Brain microvascular endothelial cell (primary cell): ENCODE data around the gene MC1R.

Experiments used
- DNase-seq: peaks from one replicate; pipeline ENCODE4 v3.0.0-alpha.2; 2020
- H3K27ac ChIP-seq: fragments of 250-450 bp; sonication (Bioruptor Pico); 2 replicates; pipeline ENCODE4 v1.5.1; 2020; ENCODE audit warnings: mild to moderate bottlenecking, moderate library complexity
- H3K27me3 ChIP-seq: fragments of 250-450 bp; sonication (Bioruptor Pico); replicated peaks from 2 replicates; pipeline ENCODE4 v1.5.1; 2020; ENCODE audit warnings: mild to moderate bottlenecking
- H3K36me3 ChIP-seq: fragments of 250-450 bp; sonication (Bioruptor Pico); replicated peaks from 2 replicates; pipeline ENCODE4 v1.5.1; 2020; ENCODE audit warnings: mild to moderate bottlenecking
- H3K4me3 ChIP-seq: 2 replicates; pipeline ENCODE4 v1.5.1; 2011; ENCODE audit warnings: low read depth, mild to moderate bottlenecking, control low read depth, low read length, moderate library complexity
- in situ Hi-C: cut with HindIII; loops from 2 replicates; pipeline ENCODE4 v1.10.0; 2017; ENCODE audit warnings: low sequenced_read_pairs, low pct_ligation_motif_present
- TF ChIP-seq, protein P1 (sequence below): IDR thresholded peaks from 2 replicates; pipeline ENCODE4 v1.5.1; 2011; ENCODE audit warnings: low read depth, mild to moderate bottlenecking, moderate library complexity, low read length, control low read depth, inconsistent platforms; ENCODE audit errors: missing control alignments

Gene MC1R

DNA sequence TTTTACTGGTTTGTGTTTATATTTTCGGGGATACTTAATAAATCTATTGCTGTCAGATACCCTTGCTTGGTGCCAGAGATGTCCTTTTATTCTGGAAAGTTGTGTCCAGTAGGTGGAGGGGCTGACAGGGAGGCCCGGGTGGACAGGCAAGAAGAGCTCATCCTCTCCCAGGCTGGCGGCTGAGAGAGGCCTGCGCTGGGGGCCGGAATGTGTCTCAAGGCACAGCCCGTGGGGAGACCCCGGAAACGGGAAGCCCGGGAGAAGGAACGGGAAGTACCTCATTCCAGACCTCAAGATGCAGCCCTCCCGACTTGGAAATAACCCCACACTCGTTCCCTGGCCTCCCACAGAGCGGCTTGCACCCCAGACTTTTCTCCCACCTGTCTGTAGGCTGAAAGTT is 17.4 kb downstream of the MC1R start:
- H3K27ac ChIP-seq = no peak overlapping the region
- no peak overlapping the region for H3K4me3 ChIP-seq
- H3K27me3 ChIP-seq = no peaks in the 10 kb centered on the region
- no peak for DNase-seq
- in situ Hi-C loops = no loop called here
- peaks cover 56% of the 10 kb centered on the region for H3K36me3 ChIP-seq
- TF ChIP-seq, protein P1, sequence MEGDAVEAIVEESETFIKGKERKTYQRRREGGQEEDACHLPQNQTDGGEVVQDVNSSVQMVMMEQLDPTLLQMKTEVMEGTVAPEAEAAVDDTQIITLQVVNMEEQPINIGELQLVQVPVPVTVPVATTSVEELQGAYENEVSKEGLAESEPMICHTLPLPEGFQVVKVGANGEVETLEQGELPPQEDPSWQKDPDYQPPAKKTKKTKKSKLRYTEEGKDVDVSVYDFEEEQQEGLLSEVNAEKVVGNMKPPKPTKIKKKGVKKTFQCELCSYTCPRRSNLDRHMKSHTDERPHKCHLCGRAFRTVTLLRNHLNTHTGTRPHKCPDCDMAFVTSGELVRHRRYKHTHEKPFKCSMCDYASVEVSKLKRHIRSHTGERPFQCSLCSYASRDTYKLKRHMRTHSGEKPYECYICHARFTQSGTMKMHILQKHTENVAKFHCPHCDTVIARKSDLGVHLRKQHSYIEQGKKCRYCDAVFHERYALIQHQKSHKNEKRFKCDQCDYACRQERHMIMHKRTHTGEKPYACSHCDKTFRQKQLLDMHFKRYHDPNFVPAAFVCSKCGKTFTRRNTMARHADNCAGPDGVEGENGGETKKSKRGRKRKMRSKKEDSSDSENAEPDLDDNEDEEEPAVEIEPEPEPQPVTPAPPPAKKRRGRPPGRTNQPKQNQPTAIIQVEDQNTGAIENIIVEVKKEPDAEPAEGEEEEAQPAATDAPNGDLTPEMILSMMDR = no peak

DNA sequence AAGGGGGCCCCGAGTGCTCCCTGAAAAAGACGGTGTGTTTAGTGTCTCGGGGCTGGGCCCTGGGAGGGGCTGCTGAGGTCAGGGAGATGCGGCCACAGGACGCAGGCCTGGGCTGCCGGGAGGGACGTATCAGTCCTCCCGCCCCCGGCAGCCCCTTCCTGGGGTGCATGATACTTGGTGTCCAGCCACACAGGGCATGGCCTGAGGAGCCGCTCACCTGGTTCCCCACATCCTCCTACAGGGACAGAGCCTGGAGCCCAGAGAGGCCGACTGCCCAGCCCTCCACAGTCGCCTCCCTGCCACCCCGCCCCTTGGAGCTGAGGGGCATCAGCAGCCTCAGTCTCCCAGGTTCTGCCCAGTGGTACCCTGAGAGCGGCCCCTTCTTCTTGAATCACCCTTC is 17.8 kb downstream of the MC1R start:
- peaks cover 51% of the 10 kb centered on the region for H3K36me3 ChIP-seq
- DNase-seq = no peak
- TF ChIP-seq, protein P1 = no peak
- in situ Hi-C loops = no loop called here
- H3K27me3 ChIP-seq = no peaks in the 10 kb centered on the region
- no peak overlapping the region for H3K4me3 ChIP-seq
- no peak overlapping the region for H3K27ac ChIP-seq

- no peak overlapping the region for H3K4me3 ChIP-seq
- in situ Hi-C loops = no loop called here
- DNase-seq = no peak
- H3K27ac ChIP-seq = no peak overlapping the region
- H3K36me3 ChIP-seq = peaks cover 46% of the 10 kb centered on the region
- H3K27me3 ChIP-seq = no peaks in the 10 kb centered on the region
- TF ChIP-seq, protein P1 = no peak
These were observed 18.3 kb downstream of the MC1R start for GRCh38 chr16:89936981-89937380.

- TF ChIP-seq, protein P1 = no peak
These were observed 19.7 kb downstream of the MC1R start for GRCh38 chr16:89938175-89938885.

DNA sequence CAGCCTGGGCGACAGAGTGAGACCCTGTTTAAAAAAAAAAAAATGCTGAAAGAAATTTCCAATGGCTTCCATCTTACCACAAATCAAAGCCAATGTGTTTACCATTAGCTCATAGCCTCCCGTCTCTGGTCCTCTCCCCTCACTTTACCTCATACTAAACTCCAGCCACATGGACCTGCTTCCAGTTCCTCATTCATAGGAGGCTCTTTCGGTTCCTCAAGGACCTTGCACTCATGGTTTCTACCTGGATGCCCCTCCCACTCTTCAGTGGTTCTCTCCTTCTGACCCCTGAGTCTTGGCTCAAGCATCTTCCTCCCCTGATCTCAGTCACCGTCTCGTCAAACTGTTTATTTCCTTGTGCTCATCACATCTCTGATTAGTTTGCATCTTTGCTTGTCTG is 26.1 kb downstream of the MC1R start:
- TF ChIP-seq, protein P1 = no peak
- Histone ChIP-seq H3K36me3 (no peaks in the 10 kb centered on the region), H3K27ac (no peak overlapping the region), H3K27me3 (no peaks in the 10 kb centered on the region), H3K4me3 (no peak overlapping the region)
- no peak for DNase-seq
- in situ Hi-C loops = no loop called here

More at GRCh38 chr16:89938175-89938885, 19.7 kb downstream of the MC1R start:
- Histone ChIP-seq H3K27ac (no peak overlapping the region), H3K27me3 (no peaks in the 10 kb centered on the region), H3K36me3 (peaks cover 33% of the 10 kb centered on the region), H3K4me3 (no peak overlapping the region)
- no peak for DNase-seq
- in situ Hi-C loops = no loop called here

DNA sequence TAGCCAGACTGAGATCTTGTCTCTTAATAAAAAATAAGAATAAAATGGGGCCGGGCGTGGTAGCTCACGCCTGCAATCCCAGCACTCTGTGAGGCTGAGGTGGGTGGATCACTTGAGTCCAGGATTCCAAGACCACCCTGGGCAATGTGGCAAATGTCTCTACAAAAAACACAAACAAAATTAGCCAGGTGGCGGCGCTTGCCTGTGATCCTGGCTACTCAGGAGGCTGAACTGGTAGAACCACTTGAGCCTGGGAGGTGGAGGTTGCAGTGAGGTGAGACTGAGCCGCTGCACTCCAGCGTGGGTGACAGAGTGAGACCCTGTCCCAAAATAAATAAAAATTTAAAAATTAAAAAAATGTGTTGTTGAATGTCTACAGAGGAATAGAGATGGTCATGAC is 27.0 kb downstream of the MC1R start:
- H3K4me3 ChIP-seq = no peak overlapping the region
- TF ChIP-seq, protein P1 = no peak
- no peaks in the 10 kb centered on the region for H3K27me3 ChIP-seq
- DNase-seq = no peak
- no peak overlapping the region for H3K27ac ChIP-seq
- in situ Hi-C loops = no loop called here
- H3K36me3 ChIP-seq = no peaks in the 10 kb centered on the region
